ENCODE data around the gene VAMP2.
"Not testable (repeated sequence)": the region's sequence is repeated elsewhere in the genome, so short reads cannot be mapped to it uniquely, and the experiment has no call there.

The VAMP2 gene

GRCh38 chr17:8176197-8176940 is 13.6 kb upstream of the VAMP2 start, which contains the start of gene TMEM107:
Gene TMEM107, minus strand, starts transcription at chr17:8176380. Its CDS starts 94 bp downstream, at chr17:8176286.
- peak; percentile 66 for DNase-seq (ENCODE audit: low spot score)

- DNase-seq (ENCODE audit: low spot score) = no peak
Observed at GRCh38 chr17:8175795-8176196, 13.0 kb upstream of the VAMP2 start.

- DNase-seq (ENCODE audit: low spot score) = no peak
Observed at GRCh38 chr17:8173871-8174322, 11.1 kb upstream of the VAMP2 start.

- peak; percentile 95 for DNase-seq (ENCODE audit: low spot score)
Observed at GRCh38 chr17:8173056-8173870, 10.5 kb upstream of the VAMP2 start.

- not testable (repeated sequence) for DNase-seq (ENCODE audit: low spot score)
Observed at GRCh38 chr17:8170186-8170585, 7.4 kb upstream of the VAMP2 start.

- DNase-seq (ENCODE audit: low spot score) = no peak
Observed at GRCh38 chr17:8167526-8167925, 4.8 kb upstream of the VAMP2 start.

GRCh38 chr17:8166731-8167130 is 4.0 kb upstream of the VAMP2 start:
- DNase-seq (ENCODE audit: low spot score) = no peak

GRCh38 chr17:8164815-8165131 is 2.0 kb upstream of the VAMP2 start:
- no peak for DNase-seq (ENCODE audit: low spot score)

GRCh38 chr17:8163978-8164814 is 1.4 kb upstream of the VAMP2 start:
- DNase-seq (ENCODE audit: low spot score) = no peak

GRCh38 chr17:8162997-8163977 is 539 bp upstream of the VAMP2 start:
- DNase-seq (ENCODE audit: low spot score) = no peak

- DNase-seq (ENCODE audit: low spot score) = no peak
Observed at GRCh38 chr17:8161289-8162232, 1.2 kb downstream of the VAMP2 start.

- no peak for DNase-seq (ENCODE audit: low spot score)
Observed at GRCh38 chr17:8160741-8161221, 2.0 kb downstream of the VAMP2 start.

GRCh38 chr17:8160224-8160577 is 2.5 kb downstream of the VAMP2 start:
- no peak for DNase-seq (ENCODE audit: low spot score)

- DNase-seq (ENCODE audit: low spot score) = no peak
Observed at GRCh38 chr17:8159459-8160223, 3.1 kb downstream of the VAMP2 start.

- no peak for DNase-seq (ENCODE audit: low spot score)
Observed at GRCh38 chr17:8159032-8159400, 3.7 kb downstream of the VAMP2 start.

- peak; percentile 89 for DNase-seq (ENCODE audit: low spot score)
Observed at GRCh38 chr17:8158267-8159031, 4.3 kb downstream of the VAMP2 start.

- peak; percentile 100 for DNase-seq (ENCODE audit: low spot score)
Observed at GRCh38 chr17:8156246-8156992, 6.3 kb downstream of the VAMP2 start.

GRCh38 chr17:8155996-8156245 is 6.8 kb downstream of the VAMP2 start:
- DNase-seq (ENCODE audit: low spot score) = no peak
